Stimulated activated CD4-positive, alpha-beta T cell treated with anti-CD3 and anti-CD28 coated beads, Interleukin-2, amount 100 ng/mL, for 4 hours (primary cell): ENCODE results near the gene SNAPC4.
"Not testable (repeated sequence)": the region's sequence is repeated elsewhere in the genome, so short reads cannot be mapped to it uniquely, and the experiment has no call there.

ENCODE experiments used
- DNase-seq: peaks from one replicate; pipeline ENCODE4 v3.0.0-alpha.2; 2020; ENCODE audit warnings: low read depth

The SNAPC4 gene

GRCh38 chr9:136357202-136357725 lies 42.7 kb downstream of the SNAPC4 start:
- DNase-seq = no peak

GRCh38 chr9:136355616-136356557 lies 44.1 kb downstream of the SNAPC4 start:
- DNase-seq = no peak

- DNase-seq = no peak
Observed at GRCh38 chr9:136354592-136355085, 45.3 kb downstream of the SNAPC4 start.

- no peak for DNase-seq
Observed at GRCh38 chr9:136353757-136354488, 46.0 kb downstream of the SNAPC4 start.

- no peak for DNase-seq
Observed at GRCh38 chr9:136353088-136353487, 46.9 kb downstream of the SNAPC4 start.

GRCh38 chr9:136352682-136353081 lies 47.3 kb downstream of the SNAPC4 start:
- no peak for DNase-seq

- not testable (repeated sequence) for DNase-seq
Observed at GRCh38 chr9:136351868-136352267, 48.1 kb downstream of the SNAPC4 start.

- no peak for DNase-seq
Observed at GRCh38 chr9:136351252-136351800, 48.6 kb downstream of the SNAPC4 start.
